Activated CD4-positive, alpha-beta T cell treated with anti-CD3 and anti-CD28 coated beads, Interleukin-2, Interleukin-6, amounts not matched to agents 100 ng/mL and 50 ng/mL, durations not matched to agents 16 hours and 8 hours (primary cell): ENCODE measurements around the gene PSEN1.

Source experiments
- DNase-seq: peaks from one replicate; pipeline ENCODE4 v3.0.0-alpha.2; 2020

The PSEN1 gene

DNA sequence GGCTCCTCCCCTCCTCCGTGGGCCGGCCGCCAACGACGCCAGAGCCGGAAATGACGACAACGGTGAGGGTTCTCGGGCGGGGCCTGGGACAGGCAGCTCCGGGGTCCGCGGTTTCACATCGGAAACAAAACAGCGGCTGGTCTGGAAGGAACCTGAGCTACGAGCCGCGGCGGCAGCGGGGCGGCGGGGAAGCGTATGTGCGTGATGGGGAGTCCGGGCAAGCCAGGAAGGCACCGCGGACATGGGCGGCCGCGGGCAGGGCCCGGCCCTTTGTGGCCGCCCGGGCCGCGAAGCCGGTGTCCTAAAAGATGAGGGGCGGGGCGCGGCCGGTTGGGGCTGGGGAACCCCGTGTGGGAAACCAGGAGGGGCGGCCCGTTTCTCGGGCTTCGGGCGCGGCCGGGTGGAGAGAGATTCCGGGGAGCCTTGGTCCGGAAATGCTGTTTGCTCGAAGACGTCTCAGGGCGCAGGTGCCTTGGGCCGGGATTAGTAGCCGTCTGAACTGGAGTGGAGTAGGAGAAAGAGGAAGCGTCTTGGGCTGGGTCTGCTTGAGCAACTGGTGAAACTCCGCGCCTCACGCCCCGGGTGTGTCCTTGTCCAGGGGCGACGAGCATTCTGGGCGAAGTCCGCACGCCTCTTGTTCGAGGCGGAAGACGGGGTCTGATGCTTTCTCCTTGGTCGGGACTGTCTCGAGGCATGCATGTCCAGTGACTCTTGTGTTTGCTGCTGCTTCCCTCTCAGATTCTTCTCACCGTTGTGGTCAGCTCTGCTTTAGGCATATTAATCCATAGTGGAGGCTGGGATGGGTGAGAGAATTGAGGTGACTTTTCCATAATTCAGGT lies at the start of gene PSEN1:
PSEN1 (plus strand) TSS at position 121 of the 839 bp plus-strand sequence. CDS start 11,513 bp downstream, outside the sequence.
- DNase-seq = peak; percentile 99

DNA sequence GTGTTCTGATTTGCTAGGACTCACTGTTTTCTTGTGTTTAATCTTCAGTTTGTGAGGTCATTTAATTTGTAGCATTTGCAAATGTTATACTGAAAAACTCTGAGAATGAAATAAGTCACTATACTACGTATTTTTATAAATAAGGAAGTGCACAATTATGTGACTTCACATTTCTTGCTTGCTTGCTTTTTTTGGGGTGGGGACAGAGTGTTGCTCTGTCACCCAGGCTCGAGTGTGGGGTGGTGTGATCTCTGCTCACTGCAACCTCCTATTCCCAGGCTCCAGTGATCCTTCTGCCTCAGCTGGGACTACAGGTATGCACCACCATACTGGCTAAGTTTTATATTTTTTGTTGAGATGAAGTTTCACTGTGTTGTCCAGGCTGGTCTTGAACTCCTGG lies 45.3 kb upstream of the PSEN1 start:
- DNase-seq = no peak

DNA sequence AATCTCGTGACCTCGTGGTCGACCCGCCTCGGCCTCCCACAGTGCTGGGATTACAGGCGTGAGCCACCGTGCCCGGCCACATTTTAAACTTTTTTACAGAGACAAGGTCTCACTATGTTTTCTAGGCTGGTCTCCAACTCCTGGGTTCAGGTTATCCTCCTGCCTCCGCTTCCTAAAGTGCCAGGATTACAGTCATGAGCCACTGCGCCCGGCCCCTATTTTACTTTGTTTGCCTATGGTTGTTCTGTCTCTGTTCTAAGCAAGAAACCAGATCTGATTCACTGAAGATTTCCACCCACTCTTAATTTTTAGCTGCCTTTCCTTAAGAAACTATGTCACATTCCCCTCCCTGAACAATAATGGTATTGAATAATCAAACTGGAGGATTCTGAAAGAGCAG lies 38.9 kb upstream of the PSEN1 start:
- no peak for DNase-seq

GRCh38 chr14:73100334-73100733 lies 36.0 kb upstream of the PSEN1 start:
- DNase-seq = no peak

GRCh38 chr14:73102806-73103497 lies 33.4 kb upstream of the PSEN1 start:
- no peak for DNase-seq

DNA sequence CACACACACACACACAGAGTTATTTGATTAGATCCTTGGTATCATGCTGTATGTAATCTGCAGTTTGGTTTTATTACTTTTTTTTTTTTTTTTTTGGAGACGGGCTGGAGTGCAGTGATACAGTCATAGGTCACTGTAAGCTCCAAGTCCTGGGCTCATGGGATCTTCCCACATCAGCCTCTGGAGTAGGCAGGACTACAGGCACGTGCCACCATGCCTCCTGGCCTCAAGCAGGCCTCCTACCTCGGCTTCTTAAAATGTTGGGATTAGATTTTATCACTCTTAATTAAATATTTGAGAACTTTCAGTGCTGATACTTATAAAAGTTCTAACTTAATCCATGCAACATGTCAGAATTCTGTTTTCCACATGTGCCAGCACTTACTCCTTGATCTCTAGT lies 31.3 kb upstream of the PSEN1 start:
- no peak for DNase-seq

GRCh38 chr14:73105727-73106126 lies 30.6 kb upstream of the PSEN1 start:
- DNase-seq = no peak

DNA sequence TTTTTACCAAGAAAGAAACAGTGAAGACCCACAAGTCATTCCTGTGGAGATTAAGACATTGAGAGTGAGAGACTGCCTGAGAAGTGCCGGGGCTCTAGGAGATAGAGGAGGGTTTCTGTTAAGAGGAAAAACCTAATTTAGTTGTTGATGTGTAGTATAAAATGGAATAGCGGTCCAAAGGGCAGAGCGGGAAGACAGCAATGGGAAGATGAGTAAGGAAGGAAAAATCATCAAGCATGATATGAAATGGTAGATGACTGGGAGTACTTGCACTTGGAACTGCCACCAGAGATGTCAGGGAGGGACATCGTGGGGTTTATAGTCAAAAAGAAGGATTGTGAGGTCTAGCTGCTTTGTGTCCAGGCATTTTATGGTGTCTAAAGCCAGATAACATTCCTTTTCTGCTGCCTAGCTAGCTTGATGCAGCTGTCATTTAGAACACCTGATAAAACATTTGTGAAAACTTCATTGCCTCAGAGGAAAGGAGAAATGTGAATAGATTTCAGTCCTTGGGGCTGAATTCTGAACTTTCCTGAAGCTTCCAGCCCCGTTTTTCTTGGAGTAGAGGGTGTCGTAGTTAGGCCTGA lies 20.1 kb upstream of the PSEN1 start:
- no peak for DNase-seq

DNA sequence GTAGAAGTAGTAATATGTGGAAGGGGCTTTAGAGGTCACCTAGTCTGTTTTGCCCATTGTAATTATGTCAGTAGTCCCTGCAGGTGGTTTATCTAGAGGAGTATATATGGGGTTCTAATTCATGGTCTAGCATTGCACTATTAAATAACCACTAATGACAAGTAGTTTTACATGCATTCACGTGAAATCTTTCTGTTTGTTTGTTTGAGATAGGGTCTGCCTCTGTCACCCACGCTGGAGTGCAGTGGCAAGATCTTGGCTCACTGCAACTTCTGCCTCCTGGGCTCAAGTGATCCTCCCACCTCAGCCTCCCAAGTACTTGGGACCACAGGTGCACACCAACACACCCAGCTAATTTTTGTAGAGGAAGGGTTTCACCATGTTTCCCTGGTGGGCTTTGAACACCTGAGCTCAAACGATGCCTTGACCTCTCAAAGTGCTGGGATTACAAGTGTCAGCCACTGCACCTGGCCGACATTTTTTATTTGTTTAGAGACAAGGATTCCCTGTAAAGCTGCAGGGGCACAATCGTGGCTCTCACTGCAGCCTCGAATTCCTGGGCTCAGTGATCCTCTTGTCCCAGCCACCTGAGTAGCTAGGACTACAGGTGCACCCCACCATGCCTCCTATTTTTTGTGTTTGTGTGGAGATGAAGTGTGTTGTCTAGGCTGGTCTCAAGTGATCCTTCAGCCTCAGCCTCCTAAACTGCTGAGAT lies 12.0 kb upstream of the PSEN1 start:
- DNase-seq = no peak

DNA sequence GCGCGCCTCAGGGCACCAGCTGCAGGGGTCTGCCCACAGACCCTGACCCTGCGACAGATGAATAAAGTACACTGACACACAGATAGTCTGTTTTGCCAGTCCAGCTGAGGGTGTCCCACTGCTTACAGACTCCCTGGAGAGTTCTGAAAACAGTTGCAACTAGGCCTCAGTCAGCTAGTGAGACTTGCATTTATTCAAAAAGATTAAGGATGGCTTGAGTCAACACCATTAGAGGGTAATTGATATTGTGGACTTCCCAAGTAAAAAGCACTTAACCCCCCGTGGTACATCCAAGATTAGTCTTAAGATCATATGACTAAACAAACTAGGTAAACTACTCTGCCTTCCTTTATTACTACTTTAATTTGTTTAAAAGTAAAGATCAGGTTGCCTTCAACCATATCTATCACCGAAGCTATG lies 11.1 kb upstream of the PSEN1 start:
- DNase-seq = no peak

DNA sequence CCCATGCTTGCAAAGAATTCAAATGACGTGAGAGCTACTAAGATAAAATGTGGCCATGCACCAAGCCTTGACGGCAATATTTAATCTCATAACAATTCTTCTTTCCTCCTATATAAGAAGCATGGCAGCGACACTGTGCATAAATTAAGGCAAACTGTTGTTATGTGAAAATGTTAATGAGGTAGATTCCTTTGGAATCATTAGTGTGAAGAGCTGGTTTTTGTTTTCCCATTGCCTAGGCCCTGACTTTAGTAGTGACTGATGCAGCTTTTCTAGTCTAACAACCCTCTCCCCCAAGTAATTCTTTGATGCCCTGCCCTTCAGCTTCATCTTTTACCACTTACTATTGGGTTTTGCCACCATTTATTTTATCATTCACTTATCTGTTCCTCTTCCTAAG lies 10.6 kb upstream of the PSEN1 start:
- no peak for DNase-seq

DNA sequence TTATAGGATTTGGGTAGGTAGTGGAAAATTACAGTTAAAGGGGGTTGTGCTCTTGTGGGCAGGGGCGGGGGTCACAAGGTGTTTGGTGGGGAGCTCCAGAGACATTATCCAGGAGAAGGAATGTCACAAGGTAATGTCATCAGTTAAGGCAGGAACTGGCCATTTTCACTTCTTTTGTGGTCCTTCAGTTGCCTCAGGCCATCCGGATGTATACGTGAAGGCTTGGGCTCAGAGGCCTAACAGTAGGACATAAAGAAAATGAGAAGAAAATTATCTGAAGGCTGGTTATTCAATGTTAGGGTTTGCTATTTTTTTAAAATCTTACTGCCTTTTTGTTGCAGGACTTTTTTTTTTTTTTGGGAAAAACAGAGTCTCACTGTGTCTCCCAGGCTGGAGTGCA lies 2.5 kb upstream of the PSEN1 start:
- DNase-seq = no peak

GRCh38 chr14:73136085-73136386 lies 271 bp upstream of the PSEN1 start:
- DNase-seq = no peak

GRCh38 chr14:73140811-73141323 lies 4.6 kb downstream of the PSEN1 start:
- no peak for DNase-seq

DNA sequence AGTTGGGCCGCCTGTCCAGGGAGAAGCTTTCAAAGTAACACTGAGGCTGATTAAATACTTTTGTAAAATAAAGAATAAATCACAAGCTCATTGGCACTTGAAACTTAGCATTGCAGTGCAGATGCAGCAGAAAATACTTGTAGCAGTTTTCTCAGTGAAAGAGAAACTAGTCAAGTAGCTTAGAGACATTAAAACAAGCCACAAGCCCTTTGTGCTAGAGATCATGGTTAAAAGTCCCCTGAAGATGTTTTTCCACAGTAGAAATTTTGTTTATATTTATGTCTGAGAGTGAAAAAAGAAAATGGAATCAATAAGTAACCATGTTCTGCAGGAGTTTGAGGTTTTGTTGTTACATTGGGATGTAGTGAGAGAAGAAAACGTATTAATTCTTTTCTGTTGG lies 5.9 kb downstream of the PSEN1 start:
- DNase-seq = no peak

DNA sequence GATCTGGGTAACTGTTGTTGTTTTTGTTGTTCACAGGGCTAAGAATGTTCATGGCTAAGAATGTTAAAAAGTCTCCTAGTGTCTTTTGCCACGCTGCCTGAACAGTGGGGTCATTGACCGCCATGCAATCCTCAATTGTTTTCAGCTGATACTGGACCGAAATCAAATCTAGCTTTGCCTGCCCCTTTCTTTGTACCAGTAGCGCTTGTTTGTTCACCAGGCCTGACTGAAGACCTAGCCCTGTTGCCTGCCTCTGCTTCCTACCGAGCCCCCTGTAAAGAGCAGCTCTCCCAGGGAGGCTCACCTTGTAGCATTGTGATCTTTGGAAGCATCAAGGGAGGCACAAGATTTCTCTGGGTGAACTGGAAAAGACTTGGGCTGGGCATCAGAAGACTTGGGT lies 6.7 kb downstream of the PSEN1 start:
- no peak for DNase-seq

DNA sequence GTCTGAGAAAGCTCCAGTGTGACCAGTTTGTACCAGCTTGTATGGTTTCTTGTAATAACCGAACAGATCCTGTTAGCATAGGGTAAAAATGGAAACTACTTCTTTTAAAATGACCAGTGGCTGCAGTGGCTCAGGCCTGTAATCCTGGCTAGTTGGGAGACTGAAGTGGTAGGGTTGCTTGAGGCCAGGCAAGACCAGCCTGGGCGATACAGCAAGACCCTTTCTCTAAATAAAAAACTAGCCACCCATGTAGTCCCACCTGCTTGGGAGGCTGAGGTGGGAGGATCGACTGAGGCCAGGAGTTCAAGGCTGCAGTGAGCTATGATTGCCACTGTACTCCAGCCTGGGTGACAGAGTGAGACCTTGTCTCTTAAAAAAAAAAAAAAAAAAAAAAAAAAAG lies 7.3 kb downstream of the PSEN1 start:
- DNase-seq = no peak

DNA sequence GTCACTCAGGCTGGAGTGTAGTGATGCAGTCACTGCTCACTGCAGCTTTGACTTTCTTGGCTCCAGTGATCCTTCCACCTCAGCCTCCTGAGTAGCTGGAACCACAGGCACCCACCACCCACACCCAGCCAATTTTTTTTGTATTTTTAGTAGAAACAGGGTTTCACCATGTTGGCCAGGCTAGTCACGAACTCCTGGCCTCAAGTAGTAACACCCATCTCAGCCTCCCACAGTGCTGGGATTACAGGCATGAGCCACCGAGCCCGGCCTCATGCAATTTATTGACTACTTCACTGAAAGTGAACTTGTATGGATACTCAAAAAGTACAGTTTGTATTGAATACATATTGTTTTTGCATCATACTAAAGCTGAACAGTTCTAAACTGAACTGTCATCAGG lies 9.1 kb downstream of the PSEN1 start:
- DNase-seq = no peak

DNA sequence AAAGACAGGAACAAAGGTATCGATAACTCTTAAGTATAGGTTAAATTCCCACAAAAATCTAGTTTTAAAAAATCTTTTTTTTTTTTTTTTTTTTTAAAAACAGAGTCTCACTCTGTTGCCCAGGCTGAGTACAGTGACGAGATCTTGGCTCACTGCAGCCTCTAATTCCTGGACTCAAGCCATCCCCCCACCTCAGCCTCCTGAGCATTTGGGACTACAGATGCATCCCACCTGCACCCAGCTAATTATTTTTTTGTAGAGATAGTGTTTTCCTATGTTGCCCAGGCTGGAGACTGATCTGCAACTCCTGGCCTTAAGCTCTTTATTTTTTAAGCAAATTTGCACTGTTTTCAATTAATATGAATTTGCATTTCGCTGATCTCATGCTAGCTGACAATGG lies 9.8 kb downstream of the PSEN1 start:
- no peak for DNase-seq

GRCh38 chr14:73149753-73150152 lies 13.4 kb downstream of the PSEN1 start:
- DNase-seq = no peak

DNA sequence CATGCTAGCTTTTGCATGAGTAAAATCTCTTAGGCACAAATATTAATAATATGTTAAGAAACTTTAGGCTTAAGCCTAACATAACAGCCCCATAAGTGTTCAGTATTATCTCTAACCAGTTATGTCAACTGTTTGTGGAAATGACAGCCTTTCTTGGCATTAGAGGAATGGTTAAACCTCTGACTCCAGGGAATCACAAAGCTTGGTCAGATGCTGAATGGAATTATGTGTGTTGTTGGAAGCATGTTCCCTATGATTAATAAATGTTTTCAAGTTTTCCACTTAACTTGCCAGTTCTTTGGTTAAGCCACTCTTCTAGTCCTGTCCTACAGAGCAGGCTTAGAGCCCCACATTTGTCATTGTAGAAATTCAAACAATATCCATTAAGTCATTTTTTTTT lies 17.0 kb downstream of the PSEN1 start:
- no peak for DNase-seq

- no peak for DNase-seq
Observed at GRCh38 chr14:73162251-73162650, 25.9 kb downstream of the PSEN1 start.

DNA sequence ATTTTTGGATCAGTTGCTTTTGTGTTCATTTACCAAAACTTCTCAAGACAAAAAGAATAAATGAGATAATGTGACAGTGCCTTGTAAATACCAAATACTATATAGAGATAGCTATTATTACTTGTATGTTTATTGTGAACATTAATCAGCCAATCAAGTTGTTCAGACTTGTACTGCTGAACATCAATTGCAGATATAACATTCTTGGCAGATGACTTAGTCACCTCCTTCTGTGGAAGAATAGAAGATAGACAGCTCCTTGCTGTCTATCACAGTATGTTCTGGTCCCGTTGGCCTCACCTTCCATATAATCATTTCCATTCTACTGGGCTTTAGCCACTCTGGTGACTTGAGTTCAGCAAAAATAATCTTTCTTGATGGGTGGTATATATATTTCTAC lies 30.1 kb downstream of the PSEN1 start:
- no peak for DNase-seq
